SJSA1 (cell line): ENCODE data around the gene KCTD19. TPM values are rescaled to one million over a fixed set of nuclear protein-coding genes. Genes with fewer than 3 reads are reported as not detected.

ENCODE experiments used
- DNase-seq, 2 experiments: peaks; one replicate each; pipeline ENCODE4 v3.0.0-alpha.2; 2015 to 2020; ENCODE audit warnings: low spot score in 2 of 2, low read depth in 1 of 2
- H3K27ac ChIP-seq: fragments of 250-450 bp; sonication (Bioruptor Pico); 2 replicates; pipeline ENCODE4 v1.5.1; 2020; ENCODE audit warnings: mild to moderate bottlenecking, moderate library complexity
- H3K27me3 ChIP-seq: fragments of 250-450 bp; sonication (Bioruptor Pico); replicated peaks from 2 replicates; pipeline ENCODE4 v1.5.1; 2020; ENCODE audit warnings: mild to moderate bottlenecking, moderate library complexity
- H3K36me3 ChIP-seq: fragments of 250-450 bp; sonication (Bioruptor Pico); 2 replicates; pipeline ENCODE4 v1.5.1; 2020; ENCODE audit warnings: mild to moderate bottlenecking
- H3K4me1 ChIP-seq: fragments of 250-450 bp; sonication (Bioruptor Pico); replicated peaks from 2 replicates; pipeline ENCODE4 v1.6.1; 2021; ENCODE audit warnings: mild to moderate bottlenecking
- H3K4me3 ChIP-seq: fragments of 250-450 bp; sonication (Bioruptor Pico); 2 replicates; pipeline ENCODE4 v1.5.1; 2020; ENCODE audit warnings: mild to moderate bottlenecking
- H3K9me3 ChIP-seq: fragments of 250-450 bp; sonication (Bioruptor Pico); replicated peaks from 2 replicates; pipeline ENCODE4 v1.5.1; 2020; ENCODE audit warnings: mild to moderate bottlenecking
- total RNA-seq: library from RNA; depleted of rRNA; stranded (reverse); fragments of >200 nt; shearing (Covaris generic); gene quantifications from 2 replicates; pipeline ENCODE4 v1.2.3, GENCODE V29; 2014

The KCTD19 gene
- total RNA-seq, 1 experiment from 2014 or later = 0.03 TPM

DNA sequence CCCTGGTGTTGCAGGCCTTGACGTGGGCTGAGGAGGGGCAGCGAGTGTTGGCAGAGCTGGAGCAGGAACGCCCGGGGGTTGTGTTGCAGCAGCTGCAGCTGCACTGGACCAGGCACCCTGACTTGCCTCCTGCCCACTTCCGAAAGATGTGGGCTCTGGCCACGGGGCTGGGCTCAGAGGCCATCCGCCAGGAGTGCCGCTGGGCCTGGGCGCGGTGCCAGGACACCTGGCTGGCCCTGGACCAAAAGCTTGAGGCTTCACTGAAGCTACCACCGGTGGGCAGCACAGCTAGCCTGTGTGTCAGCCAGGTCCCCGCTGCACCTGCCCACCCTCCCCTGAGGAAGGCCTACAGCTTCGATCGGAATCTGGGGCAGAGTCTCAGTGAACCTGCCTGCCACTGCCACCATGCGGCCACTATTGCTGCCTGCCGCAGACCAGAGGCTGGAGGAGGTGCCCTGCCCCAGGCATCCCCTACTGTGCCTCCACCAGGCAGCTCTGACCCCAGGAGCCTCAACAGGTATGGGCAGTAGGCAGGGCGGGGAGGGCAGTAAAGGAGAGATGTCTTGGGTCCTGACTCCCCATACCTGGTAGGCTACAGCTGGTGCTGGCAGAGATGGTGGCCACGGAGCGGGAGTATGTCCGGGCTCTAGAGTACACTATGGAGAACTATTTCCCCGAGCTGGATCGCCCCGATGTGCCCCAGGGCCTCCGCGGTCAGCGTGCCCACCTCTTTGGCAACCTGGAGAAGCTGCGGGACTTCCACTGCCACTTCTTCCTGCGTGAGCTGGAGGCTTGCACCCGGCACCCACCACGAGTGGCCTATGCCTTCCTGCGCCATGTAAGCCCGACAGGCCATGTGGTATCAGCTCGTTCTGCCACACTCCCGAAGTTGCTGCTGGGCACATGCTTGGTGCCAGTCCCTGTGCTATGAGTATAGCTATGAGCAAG, 41.6 kb downstream of the KCTD19 start:
- no peaks in the 10 kb centered on the region for H3K9me3 ChIP-seq
- peaks cover under 1% of the 10 kb centered on the region; the same call in 1 of the 2 replicates for H3K4me1 ChIP-seq
- H3K27me3 ChIP-seq = no peaks in the 10 kb centered on the region
- H3K36me3 ChIP-seq = no peaks in the 10 kb centered on the region
- H3K4me3 ChIP-seq = no peak overlapping the region
- no peak for DNase-seq
- no peak overlapping the region for H3K27ac ChIP-seq

- Histone ChIP-seq H3K4me3 (no peak overlapping the region), H3K27ac (no peak overlapping the region)
Observed at GRCh38 chr16:67283826-67284555, 42.5 kb downstream of the KCTD19 start.

GRCh38 chr16:67283039-67283825, 43.3 kb downstream of the KCTD19 start:
- no peak overlapping the region for H3K27ac ChIP-seq

More at GRCh38 chr16:67283826-67284555, 42.5 kb downstream of the KCTD19 start:
- DNase-seq = no peak
- Histone ChIP-seq H3K36me3 (no peaks in the 10 kb centered on the region), H3K27me3 (no peaks in the 10 kb centered on the region), H3K4me1 (peaks cover 10% of the 10 kb centered on the region), H3K9me3 (peaks cover 3% of the 10 kb centered on the region; the same call in 1 of the 2 replicates)

GRCh38 chr16:67282447-67282805, 44.1 kb downstream of the KCTD19 start:
- H3K27me3 ChIP-seq = no peaks in the 10 kb centered on the region
- peaks cover 3% of the 10 kb centered on the region; the same call in 1 of the 2 replicates for H3K9me3 ChIP-seq
- H3K4me1 ChIP-seq = peaks cover 26% of the 10 kb centered on the region
- no peak overlapping the region for H3K4me3 ChIP-seq
- no peaks in the 10 kb centered on the region for H3K36me3 ChIP-seq
- no peak for DNase-seq
- no peak overlapping the region for H3K27ac ChIP-seq

More at GRCh38 chr16:67283039-67283825, 43.3 kb downstream of the KCTD19 start:
- H3K4me3 ChIP-seq = no peak overlapping the region
- H3K27me3 ChIP-seq = no peaks in the 10 kb centered on the region
- no peak for DNase-seq
- no peaks in the 10 kb centered on the region for H3K36me3 ChIP-seq
- peaks cover 3% of the 10 kb centered on the region; the same call in 1 of the 2 replicates for H3K9me3 ChIP-seq
- H3K4me1 ChIP-seq = peaks cover 18% of the 10 kb centered on the region

DNA sequence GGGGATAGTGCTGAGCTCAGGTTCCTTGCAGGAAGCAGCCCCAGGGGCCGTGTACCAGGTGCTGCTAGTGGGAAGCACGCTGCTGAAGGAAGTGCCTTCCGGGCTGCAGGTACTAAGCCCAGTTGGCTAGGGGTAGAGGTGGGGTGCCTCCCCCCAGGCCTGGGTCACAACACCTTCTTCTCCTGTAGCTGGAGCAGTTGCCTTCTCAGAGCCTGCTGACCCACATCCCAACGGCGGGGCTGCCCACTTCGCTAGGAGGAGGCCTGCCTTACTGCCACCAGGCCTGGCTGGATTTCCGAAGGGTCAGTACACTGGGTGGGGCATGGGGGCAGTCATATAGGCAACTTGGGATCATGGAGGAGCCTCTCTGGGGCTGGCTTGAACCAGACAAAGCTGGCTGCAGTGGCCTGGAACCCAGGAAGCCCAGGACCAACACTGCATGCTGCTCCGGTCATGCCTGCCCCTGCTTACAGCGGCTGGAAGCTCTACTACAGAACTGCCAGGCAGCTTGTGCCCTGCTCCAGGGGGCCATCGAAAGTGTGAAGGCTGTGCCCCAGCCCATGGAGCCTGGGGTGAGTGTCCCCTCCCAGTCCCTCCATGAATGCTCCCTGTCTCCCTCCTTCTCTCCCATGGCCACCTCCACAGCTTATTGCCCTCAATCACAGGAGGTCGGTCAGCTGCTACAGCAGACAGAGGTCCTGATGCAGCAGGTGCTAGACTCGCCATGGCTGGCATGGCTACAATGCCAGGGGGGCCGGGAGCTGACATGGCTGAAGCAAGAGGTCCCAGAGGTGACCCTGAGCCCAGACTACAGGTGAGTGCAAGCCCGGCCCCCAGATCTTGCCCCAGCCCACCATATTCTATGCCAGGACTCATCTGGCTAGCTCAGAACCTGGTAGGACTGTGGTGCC, 44.8 kb downstream of the KCTD19 start:
- Histone ChIP-seq H3K36me3 (peaks cover 3% of the 10 kb centered on the region), H3K27ac (no peak overlapping the region), H3K27me3 (no peaks in the 10 kb centered on the region), H3K9me3 (peaks cover 3% of the 10 kb centered on the region; the same call in 1 of the 2 replicates), H3K4me1 (peaks cover 32% of the 10 kb centered on the region), H3K4me3 (no peak overlapping the region)
- no peak for DNase-seq

GRCh38 chr16:67280090-67281015, 46.2 kb downstream of the KCTD19 start:
- Histone ChIP-seq H3K36me3 (peaks cover 17% of the 10 kb centered on the region), H3K4me3 (no peak overlapping the region), H3K9me3 (peaks cover 3% of the 10 kb centered on the region; the same call in 1 of the 2 replicates), H3K4me1 (peaks cover 39% of the 10 kb centered on the region), H3K27me3 (no peaks in the 10 kb centered on the region), H3K27ac (no peak overlapping the region)
- no peak for DNase-seq

- H3K9me3 ChIP-seq = peaks cover 3% of the 10 kb centered on the region; the same call in 1 of the 2 replicates
- H3K27me3 ChIP-seq = no peaks in the 10 kb centered on the region
- peaks cover 39% of the 10 kb centered on the region for H3K4me1 ChIP-seq
- DNase-seq = peak; percentile 63 to 81
- H3K27ac ChIP-seq = peak within 1 kb of the TSS; percentile 79
- H3K4me3 ChIP-seq = peak within 1 kb of the TSS; percentile 52
- peaks cover 19% of the 10 kb centered on the region for H3K36me3 ChIP-seq
Observed at GRCh38 chr16:67279296-67280089, 47.0 kb downstream of the KCTD19 start, which contains the start of gene PLEKHG4. Gene PLEKHG4 (plus strand): TSS chr16:67279532. CDS start chr16:67280045, 513 bp downstream.

DNA sequence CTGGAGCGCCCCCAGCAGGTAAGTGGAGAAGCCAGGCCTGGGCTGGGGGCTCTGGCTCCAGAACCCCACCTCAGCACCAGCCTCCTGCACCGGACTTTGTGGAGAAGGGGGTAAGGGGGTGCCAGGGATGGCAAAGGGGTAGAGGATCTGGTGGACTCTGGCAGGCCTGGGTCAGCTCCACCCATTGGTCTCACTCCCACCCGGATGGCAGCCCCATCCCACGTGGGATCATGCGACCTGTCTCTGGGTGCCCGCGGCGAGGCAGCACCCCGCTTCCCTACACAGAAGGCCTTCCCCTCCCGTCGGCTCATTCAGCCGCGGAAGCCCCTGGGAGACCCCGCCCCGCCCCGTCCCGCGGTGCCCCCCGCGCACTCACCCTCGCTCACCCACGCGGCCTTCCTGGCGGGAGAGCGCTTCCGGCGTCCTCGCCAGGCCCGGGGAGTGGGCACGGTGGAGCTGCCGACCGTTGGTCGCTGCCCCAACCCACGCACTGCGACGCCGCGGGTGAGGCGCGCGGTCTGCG, 47.7 kb downstream of the KCTD19 start:
- no peak for DNase-seq
- Histone ChIP-seq H3K36me3 (peaks cover 19% of the 10 kb centered on the region), H3K27me3 (no peaks in the 10 kb centered on the region), H3K9me3 (peaks cover 3% of the 10 kb centered on the region; the same call in 1 of the 2 replicates), H3K4me1 (peaks cover 39% of the 10 kb centered on the region), H3K27ac (peak overlapping the region; percentile 79), H3K4me3 (peak overlapping the region; percentile 52)

DNA sequence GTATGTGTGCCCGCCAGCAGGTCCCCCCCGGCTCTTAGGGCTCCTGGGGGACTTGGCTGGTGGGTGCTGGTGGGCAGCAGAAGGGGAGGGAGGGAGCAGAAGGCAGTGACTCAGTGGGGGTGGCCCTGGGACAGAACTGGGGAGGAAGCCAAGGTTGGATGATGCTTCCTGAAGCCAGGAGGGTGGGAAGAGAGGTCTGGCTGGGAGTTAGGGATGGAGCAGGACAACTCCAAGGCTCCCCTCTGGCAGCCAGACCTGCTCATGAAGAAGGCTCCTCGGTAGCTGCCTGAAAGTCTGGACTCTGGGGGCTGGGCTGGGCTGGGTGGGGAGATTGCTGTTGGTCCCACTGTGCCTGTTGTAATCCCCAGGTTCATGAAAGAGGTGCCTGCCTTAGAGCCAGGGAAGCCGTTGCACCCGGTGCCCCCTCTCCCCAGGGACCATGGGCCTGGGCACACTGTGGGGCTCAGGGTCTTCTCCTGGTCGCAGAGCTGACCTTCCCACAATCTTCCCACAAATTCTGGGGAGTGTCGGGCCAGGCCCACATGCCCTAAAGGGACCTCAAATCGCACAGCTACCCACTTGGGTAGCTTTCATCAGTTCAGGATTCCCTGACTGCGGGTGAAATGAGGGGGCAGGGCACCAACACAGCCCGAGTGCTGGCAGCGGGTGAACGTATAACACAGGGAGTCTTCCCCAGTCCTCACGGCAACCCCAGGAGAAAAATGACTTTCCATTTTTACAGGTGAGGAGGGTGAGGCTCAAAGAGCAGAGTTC, 48.4 kb downstream of the KCTD19 start:
- H3K9me3 ChIP-seq = peaks cover 3% of the 10 kb centered on the region; the same call in 1 of the 2 replicates
- peak overlapping the region; percentile 52 for H3K4me3 ChIP-seq
- H3K27me3 ChIP-seq = no peaks in the 10 kb centered on the region
- H3K36me3 ChIP-seq = peaks cover 19% of the 10 kb centered on the region
- DNase-seq = peak; percentile 77 to 81
- peak overlapping the region; percentile 79 for H3K27ac ChIP-seq
- peaks cover 39% of the 10 kb centered on the region for H3K4me1 ChIP-seq

- Histone ChIP-seq H3K27ac (peak overlapping the region; percentile 79), H3K4me3 (no peak overlapping the region; the same call in 1 of the 2 replicates), H3K9me3 (peaks cover 3% of the 10 kb centered on the region; the same call in 1 of the 2 replicates), H3K4me1 (peaks cover 39% of the 10 kb centered on the region), H3K27me3 (no peaks in the 10 kb centered on the region), H3K36me3 (peaks cover 19% of the 10 kb centered on the region)
- DNase-seq = peak; percentile 96 to 97
Observed at GRCh38 chr16:67277294-67277998, 49.1 kb downstream of the KCTD19 start.
